Activated CD4-positive, alpha-beta memory T cell treated with anti-CD3 and anti-CD28 coated beads, Interleukin-2, amount 10 ng/mL, durations not matched to agents 7 days and 5 days (primary cell): Measurements from ENCODE around the gene MAPK8. TPM values are rescaled to one million over a fixed set of nuclear protein-coding genes. Genes with fewer than 3 reads are reported as not detected.
A peak's percentile ranks its signal among the peaks of the same experiment; 100 is the strongest.
"Not testable (repeated sequence)": the region's sequence is repeated elsewhere in the genome, so short reads cannot be mapped to it uniquely, and the experiment has no call there.

Experiments used
- CTCF ChIA-PET: fragments of 350-600 bp; sonication (Branson Sonifier 250); formaldehyde crosslinking; loops from one replicate; lab custom pipeline; 2021; ENCODE audit warnings: antibody characterized with exemption, inconsistent platforms; lab: Charles Lee
- POLR2A ChIA-PET: fragments of 350-600 bp; sonication (Branson Sonifier 250); formaldehyde crosslinking; loops from one replicate; lab custom pipeline; 2021; ENCODE audit warnings: antibody characterized with exemption; lab: Charles Lee
- DNase-seq: peaks from one replicate; pipeline ENCODE4 v3.0.0-alpha.2; 2020
- H3K27ac Mint-ChIP-seq: one replicate; pipeline ENCODE4 v1.8.0; 2021; ENCODE audit warnings: mild to moderate bottlenecking, mixed read lengths
- H3K27me3 Mint-ChIP-seq: one replicate; pipeline ENCODE4 v1.8.0; 2021; ENCODE audit warnings: mixed read lengths
- H3K36me3 Mint-ChIP-seq: one replicate; pipeline ENCODE4 v1.8.0; 2021; ENCODE audit warnings: low read depth, mixed read lengths
- H3K4me1 Mint-ChIP-seq: one replicate; pipeline ENCODE4 v1.8.0; 2021; ENCODE audit warnings: mixed read lengths
- H3K4me3 Mint-ChIP-seq: one replicate; pipeline ENCODE4 v1.8.0; 2021; ENCODE audit warnings: mild to moderate bottlenecking, mixed read lengths
- H3K9me3 Mint-ChIP-seq: one replicate; pipeline ENCODE4 v1.8.0; 2021; ENCODE audit warnings: mixed read lengths
- total RNA-seq, 2 experiments: library from RNA; stranded (reverse); gene quantifications; one replicate each; pipeline ENCODE4 v1.2.3, GENCODE V29; 2021

The MAPK8 gene
- total RNA-seq, 2 experiments from 2014 or later, result 46.2 to 48.2 TPM

DNA sequence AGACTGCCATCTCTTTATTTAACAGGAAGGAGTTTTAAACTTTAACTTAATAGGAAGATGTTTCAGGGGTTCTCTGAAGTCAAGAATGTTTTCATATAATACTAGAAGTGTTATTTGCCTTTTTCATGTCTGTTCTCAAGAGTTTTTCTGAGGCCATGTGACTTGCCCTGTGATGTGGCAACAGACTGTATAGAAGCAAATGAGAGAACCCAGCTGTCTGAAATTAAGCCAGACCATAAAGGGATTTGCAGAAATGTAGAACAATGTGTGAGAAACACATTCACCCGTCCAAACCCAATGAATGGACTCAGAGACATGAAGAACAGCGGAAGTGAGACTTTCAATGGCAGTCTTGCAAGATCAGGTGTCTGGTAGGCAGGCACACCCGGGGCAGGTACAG, 23.8 kb downstream of the MAPK8 start:
- CTCF ChIA-PET, result no interaction called here
- Mint-ChIP-seq H3K27ac (no peak overlapping the region), H3K9me3 (no peaks in the 10 kb centered on the region), H3K36me3 (peaks cover 34% of the 10 kb centered on the region), H3K4me3 (no peak overlapping the region), H3K4me1 (peaks cover 20% of the 10 kb centered on the region), H3K27me3 (no peaks in the 10 kb centered on the region)
- POLR2A ChIA-PET, result no interaction called here
- DNase-seq, result no peak

- ChIA-PET CTCF (no interaction called here), POLR2A (no interaction called here)
- no peak overlapping the region for H3K27ac Mint-ChIP-seq
- H3K4me3 Mint-ChIP-seq, result no peak overlapping the region
- no peaks in the 10 kb centered on the region for H3K9me3 Mint-ChIP-seq
- H3K36me3 Mint-ChIP-seq, result peaks cover 33% of the 10 kb centered on the region
- peaks cover 28% of the 10 kb centered on the region for H3K4me1 Mint-ChIP-seq
- no peaks in the 10 kb centered on the region for H3K27me3 Mint-ChIP-seq
- DNase-seq, result no peak
Observed at GRCh38 chr10:48331436-48331835, 25.0 kb downstream of the MAPK8 start.

DNA sequence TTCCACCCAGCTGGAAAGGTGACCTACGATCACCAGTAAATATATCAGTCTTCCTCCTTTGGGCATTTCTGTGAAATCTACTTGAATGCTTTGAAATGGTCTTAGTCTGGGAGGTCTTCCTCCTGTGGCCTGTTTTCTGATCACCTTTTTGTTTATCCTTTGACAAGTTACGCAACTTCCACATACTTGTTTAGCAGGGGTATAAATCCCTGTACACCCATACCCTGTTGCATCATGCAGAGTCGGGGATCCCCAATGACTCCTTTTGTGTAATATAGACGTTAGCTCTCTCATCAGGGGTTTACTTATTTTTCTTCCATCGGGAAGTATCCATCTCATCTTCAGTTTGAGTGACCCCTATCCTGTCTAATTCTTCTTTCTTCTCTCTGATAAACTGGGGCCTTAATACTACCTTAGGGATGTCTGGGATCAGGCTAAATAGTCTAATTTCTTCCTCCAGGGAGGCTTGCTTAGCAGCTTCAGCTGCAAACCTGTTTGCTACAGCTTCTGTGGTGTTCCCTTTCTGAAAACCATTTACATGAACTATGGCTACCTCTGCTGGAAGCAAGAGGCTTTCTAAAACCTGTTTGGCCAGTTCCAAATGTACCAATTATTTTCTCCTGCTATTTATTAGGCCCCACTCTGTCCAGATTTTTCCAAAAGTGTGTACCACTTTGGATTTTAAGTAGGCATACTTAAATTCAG, 25.8 kb downstream of the MAPK8 start:
- Mint-ChIP-seq H3K4me1 (peaks cover 36% of the 10 kb centered on the region), H3K36me3 (peaks cover 31% of the 10 kb centered on the region), H3K27ac (no peak overlapping the region), H3K9me3 (no peaks in the 10 kb centered on the region), H3K27me3 (no peaks in the 10 kb centered on the region), H3K4me3 (no peak overlapping the region)
- POLR2A ChIA-PET, result no interaction called here
- CTCF ChIA-PET, result no interaction called here
- no peak for DNase-seq

DNA sequence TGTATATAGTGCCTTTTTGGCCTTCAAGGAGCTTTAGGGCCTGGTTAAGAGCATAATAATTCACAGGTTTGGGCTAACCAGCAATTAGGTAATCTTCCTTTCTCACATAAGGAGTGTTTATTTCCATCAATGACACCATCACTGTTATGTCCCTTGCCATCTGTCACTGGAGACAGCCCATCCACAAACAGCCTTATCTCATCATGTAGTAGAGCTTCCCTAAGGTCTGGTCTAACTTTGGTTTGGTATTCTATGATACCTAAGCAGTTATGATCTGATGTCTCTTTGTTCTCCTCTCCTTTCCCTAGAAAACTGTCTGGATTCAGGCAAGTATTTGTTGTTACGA, 26.4 kb downstream of the MAPK8 start:
- Mint-ChIP-seq H3K27me3 (no peaks in the 10 kb centered on the region), H3K27ac (no peak overlapping the region), H3K36me3 (peaks cover 34% of the 10 kb centered on the region), H3K4me1 (peaks cover 41% of the 10 kb centered on the region), H3K4me3 (no peak overlapping the region), H3K9me3 (peaks cover 3% of the 10 kb centered on the region)
- ChIA-PET POLR2A (no interaction called here), CTCF (no interaction called here)
- no peak for DNase-seq

- ChIA-PET CTCF (no interaction called here), POLR2A (no interaction called here)
- DNase-seq, result no peak
- Mint-ChIP-seq H3K4me3 (no peak overlapping the region), H3K4me1 (peaks cover 50% of the 10 kb centered on the region), H3K36me3 (peaks cover 36% of the 10 kb centered on the region), H3K27ac (no peak overlapping the region), H3K27me3 (no peaks in the 10 kb centered on the region), H3K9me3 (peaks cover 6% of the 10 kb centered on the region)
Observed at GRCh38 chr10:48333856-48334255, 27.4 kb downstream of the MAPK8 start.

DNA sequence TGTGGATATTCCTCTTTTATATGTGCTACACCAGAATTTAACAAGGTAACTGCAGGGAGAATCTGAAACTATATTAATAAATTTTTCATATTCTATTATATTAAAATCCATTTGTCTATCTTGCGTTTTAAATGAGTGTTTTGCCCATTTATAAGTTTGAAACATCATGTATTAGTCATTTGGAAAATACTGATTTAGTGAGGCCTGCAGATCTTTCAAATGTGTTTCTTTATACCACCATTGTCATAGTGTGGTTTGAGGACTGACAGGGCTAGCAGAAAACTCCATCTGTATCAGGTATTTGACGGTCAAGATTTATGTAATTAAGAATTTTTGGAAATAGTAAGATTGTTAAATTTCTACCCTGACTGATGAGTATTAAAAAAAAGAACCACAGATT, 29.3 kb downstream of the MAPK8 start:
- Mint-ChIP-seq H3K4me3 (no peak overlapping the region), H3K27me3 (no peaks in the 10 kb centered on the region), H3K9me3 (peaks cover 6% of the 10 kb centered on the region), H3K27ac (no peak overlapping the region), H3K36me3 (peaks cover 35% of the 10 kb centered on the region), H3K4me1 (peaks cover 62% of the 10 kb centered on the region)
- ChIA-PET POLR2A (no interaction called here), CTCF (interaction anchor here (0.7 kb wide), 1 partner anchor 19 kb away, joined by 3 read pairs; no protein-coding TSS in a partner anchor)
- no peak for DNase-seq

DNA sequence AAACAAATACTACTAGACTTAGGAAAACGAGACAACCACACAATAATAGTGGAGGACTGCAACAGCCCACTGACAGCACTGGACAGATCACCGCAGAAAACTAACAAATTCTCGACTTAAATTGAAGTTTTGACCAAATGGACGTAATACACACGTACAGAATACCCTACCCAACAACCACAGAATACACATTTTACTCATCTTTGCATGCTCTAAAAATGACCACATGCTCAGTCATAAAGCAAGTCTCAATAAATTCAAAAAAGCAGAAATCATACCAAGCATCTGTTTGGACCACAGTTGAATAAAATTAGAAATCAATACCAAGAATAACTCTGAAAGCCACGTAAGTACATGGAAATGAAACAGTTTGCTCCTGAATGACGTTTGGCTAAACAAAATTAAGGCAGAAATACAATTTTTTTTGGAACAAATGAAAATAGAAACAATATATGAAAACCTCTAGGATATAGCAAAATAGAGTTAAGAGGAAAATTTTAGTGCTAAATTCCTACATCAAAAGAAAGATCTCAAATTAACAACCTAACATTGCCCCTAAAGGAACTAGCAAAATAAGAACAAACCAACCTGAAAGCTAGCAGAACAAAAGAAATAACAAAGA, 30.6 kb downstream of the MAPK8 start:
- Mint-ChIP-seq H3K27ac (peak overlapping the region; percentile 75), H3K4me3 (peak overlapping the region; percentile 31), H3K9me3 (peaks cover 6% of the 10 kb centered on the region), H3K4me1 (peaks cover 61% of the 10 kb centered on the region), H3K36me3 (peaks cover 31% of the 10 kb centered on the region), H3K27me3 (no peaks in the 10 kb centered on the region)
- DNase-seq, result no peak
- CTCF ChIA-PET, result no interaction called here
- POLR2A ChIA-PET, result no interaction called here

DNA sequence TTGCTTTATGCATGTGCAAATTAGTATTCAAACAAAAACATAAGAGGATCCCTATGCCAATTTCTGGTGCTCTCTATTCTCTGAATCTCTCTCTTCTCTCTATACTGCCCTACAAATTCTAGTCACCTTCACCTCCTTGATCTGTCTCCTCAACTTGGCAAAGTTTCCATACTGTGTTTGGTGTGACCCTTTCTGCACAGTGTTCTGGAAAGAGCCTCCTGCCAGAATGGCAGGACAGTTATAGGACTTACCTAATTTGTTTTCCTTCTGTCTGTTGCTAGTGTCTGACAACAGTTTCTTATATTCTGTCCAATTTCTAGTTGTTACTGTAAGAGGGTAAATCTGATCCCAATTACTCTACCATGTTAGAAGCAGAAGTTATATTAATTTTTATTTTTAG, 34.3 kb downstream of the MAPK8 start:
- Mint-ChIP-seq H3K36me3 (peaks cover 37% of the 10 kb centered on the region), H3K4me3 (no peak overlapping the region), H3K27me3 (no peaks in the 10 kb centered on the region), H3K9me3 (peaks cover 8% of the 10 kb centered on the region), H3K4me1 (peaks cover 73% of the 10 kb centered on the region), H3K27ac (peak overlapping the region; percentile 50)
- ChIA-PET POLR2A (interaction anchor here (1.4 kb wide), 1 partner anchor 37 kb away, joined by 4 read pairs; no protein-coding TSS in a partner anchor), CTCF (no interaction called here)
- no peak for DNase-seq

- peaks cover 18% of the 10 kb centered on the region for H3K9me3 Mint-ChIP-seq
- DNase-seq, result no peak
- H3K4me1 Mint-ChIP-seq, result peaks cover 51% of the 10 kb centered on the region
- ChIA-PET POLR2A (interaction anchor here (1.2 kb wide), 1 partner anchor 35 kb away, joined by 3 read pairs; no protein-coding TSS in a partner anchor), CTCF (interaction anchor here (1.6 kb wide), 1 partner anchor 22 kb away, joined by 4 read pairs; no protein-coding TSS in a partner anchor)
- no peaks in the 10 kb centered on the region for H3K27me3 Mint-ChIP-seq
- peaks cover 35% of the 10 kb centered on the region for H3K36me3 Mint-ChIP-seq
- H3K4me3 Mint-ChIP-seq, result no peak overlapping the region
- H3K27ac Mint-ChIP-seq, result no peak overlapping the region
Observed at GRCh38 chr10:48343106-48343505, 36.6 kb downstream of the MAPK8 start.

DNA sequence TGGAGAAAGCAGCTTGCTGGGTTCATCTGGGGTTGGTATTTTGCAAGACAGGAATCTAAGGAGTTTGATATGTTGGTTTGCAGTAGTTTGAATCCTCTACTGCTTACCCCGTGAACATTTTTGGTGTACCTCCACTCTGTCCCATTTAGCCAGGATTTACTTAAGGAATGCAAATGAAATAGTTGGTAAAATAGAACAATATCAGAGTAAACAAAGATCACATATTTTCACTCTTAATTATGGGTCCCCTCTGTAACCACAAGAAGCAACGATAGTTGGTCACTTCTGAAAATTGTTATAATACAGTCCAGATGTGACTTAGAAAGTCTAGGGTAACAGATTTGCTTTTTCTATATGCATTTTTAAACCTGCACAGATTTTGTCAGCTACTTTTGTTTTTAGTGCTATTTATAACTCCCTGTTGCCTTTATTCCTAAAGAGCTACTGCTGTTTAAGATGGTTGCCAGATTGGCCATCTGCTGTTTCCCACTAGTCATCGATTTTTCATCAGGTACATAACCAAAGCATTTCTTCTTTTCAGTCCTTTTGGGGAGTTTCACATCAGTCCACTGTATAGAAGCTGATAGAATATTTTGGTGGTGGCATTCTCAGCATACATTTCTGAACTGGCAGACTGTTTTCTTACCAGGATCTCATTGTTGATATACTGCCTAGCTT, 37.6 kb downstream of the MAPK8 start:
- H3K9me3 Mint-ChIP-seq, result peaks cover 23% of the 10 kb centered on the region
- H3K27ac Mint-ChIP-seq, result no peak overlapping the region
- no peak for DNase-seq
- CTCF ChIA-PET, result interaction anchor here (0.6 to 1.6 kb wide), 2 partner anchors 23 to 312 kb away, joined by 3 to 4 read pairs; no protein-coding TSS in a partner anchor
- POLR2A ChIA-PET, result interaction anchor here (1.2 kb wide), 1 partner anchor 36 kb away, joined by 3 read pairs; no protein-coding TSS in a partner anchor
- H3K36me3 Mint-ChIP-seq, result peaks cover 36% of the 10 kb centered on the region
- H3K27me3 Mint-ChIP-seq, result no peaks in the 10 kb centered on the region
- H3K4me3 Mint-ChIP-seq, result no peak overlapping the region
- peaks cover 42% of the 10 kb centered on the region for H3K4me1 Mint-ChIP-seq

GRCh38 chr10:48346248-48346647, 39.8 kb downstream of the MAPK8 start:
- H3K27me3 Mint-ChIP-seq, H3K4me3 Mint-ChIP-seq, H3K27ac Mint-ChIP-seq, POLR2A ChIA-PET, CTCF ChIA-PET, DNase-seq: not testable (repeated sequence)
- H3K4me1 Mint-ChIP-seq, result peaks cover 25% of the 10 kb centered on the region
- peaks cover 42% of the 10 kb centered on the region for H3K36me3 Mint-ChIP-seq
- H3K9me3 Mint-ChIP-seq, result peaks cover 26% of the 10 kb centered on the region

- Mint-ChIP-seq H3K4me1 (peaks cover 20% of the 10 kb centered on the region), H3K36me3 (peaks cover 39% of the 10 kb centered on the region), H3K9me3 (peaks cover 26% of the 10 kb centered on the region)
- H3K27ac Mint-ChIP-seq, CTCF ChIA-PET, H3K4me3 Mint-ChIP-seq, POLR2A ChIA-PET, H3K27me3 Mint-ChIP-seq, DNase-seq: not testable (repeated sequence)
Observed at GRCh38 chr10:48347539-48347938, 41.1 kb downstream of the MAPK8 start.

GRCh38 chr10:48347943-48348342, 41.5 kb downstream of the MAPK8 start:
- Mint-ChIP-seq H3K4me1 (peaks cover 18% of the 10 kb centered on the region), H3K36me3 (peaks cover 39% of the 10 kb centered on the region), H3K9me3 (peaks cover 26% of the 10 kb centered on the region)
- H3K27me3 Mint-ChIP-seq, CTCF ChIA-PET, POLR2A ChIA-PET, H3K27ac Mint-ChIP-seq, DNase-seq, H3K4me3 Mint-ChIP-seq: not testable (repeated sequence)
